ENCODE results near the gene ZNF331. TPM values are rescaled to one million over a fixed set of nuclear protein-coding genes. Genes with fewer than 3 reads are reported as not detected.

ZNF331 gene
- total RNA-seq, 1 experiment from 2014 or later, result 57.2 TPM

DNA sequence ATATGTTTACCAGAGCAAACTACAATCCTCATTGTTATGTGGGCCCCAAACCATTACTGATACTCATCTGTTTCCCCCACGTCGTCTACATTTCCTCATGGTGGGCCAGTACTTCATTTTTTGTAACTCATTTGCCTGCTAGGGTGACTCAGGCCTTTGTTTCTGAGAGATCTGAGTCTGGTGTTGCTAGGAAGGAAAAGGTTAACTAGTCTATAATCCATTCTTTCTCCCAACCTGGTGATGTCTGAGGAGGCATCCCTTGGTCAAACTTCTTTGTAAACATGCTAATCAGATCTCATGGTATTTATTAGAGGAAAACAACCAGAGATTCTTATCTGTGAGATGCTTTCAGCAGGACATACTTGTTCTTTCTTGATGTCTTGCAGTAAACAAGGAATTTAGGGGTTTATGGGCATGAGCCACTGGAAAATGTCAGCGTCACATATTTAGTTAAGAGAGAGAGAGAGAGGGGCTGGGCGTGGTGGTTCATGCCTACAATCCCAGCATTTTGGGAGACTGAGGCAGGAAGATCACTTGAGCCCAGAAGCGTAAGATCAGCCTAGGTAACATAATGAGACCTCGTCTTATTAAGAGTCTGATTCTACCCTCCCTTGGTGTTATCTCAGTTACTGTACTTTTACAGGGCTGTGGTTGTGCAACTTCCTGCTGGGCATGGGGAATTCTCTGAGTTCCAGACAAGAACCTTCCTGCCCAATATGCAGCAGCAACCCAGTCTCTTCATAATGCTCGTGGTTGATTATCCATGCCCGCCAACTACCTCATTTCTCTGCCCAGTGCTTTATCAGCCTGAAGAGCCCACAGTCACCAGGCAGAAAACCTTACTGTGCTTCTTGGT lies 84.2 kb downstream of the ZNF331 start:
- H3K56ac ChIP-seq (ENCODE audit: insufficient read length, low read depth, low read length), result no peak overlapping the region
- no peak overlapping the region for H4K91ac ChIP-seq (ENCODE audit: insufficient read length, low read depth, low read length)
- no peak overlapping the region for H2AFZ ChIP-seq (ENCODE audit: low read length)
- H3K4me3 Mint-ChIP-seq, result no peak overlapping the region
- H3K4ac ChIP-seq (ENCODE audit: low read depth, low read length), result no peak overlapping the region
- no peaks in the 10 kb centered on the region for H3K36me3 Mint-ChIP-seq (ENCODE audit: insufficient read depth in 1 of 3, low read depth in 3 of 3)
- no peaks in the 10 kb centered on the region for H3K23me2 ChIP-seq (ENCODE audit: insufficient read length, low read depth, low read length, poor library complexity, severe bottlenecking)
- no peak overlapping the region for H3K18ac ChIP-seq (ENCODE audit: insufficient read length, low read depth, low read length)
- H3K23ac ChIP-seq (ENCODE audit: insufficient read length, low read depth, low read length), result no peak overlapping the region
- H3K9ac ChIP-seq (ENCODE audit: extremely low read depth, insufficient read length, low read length), result no peak overlapping the region
- H2BK5ac ChIP-seq (ENCODE audit: insufficient read length, low read length), result no peak overlapping the region
- WGBS (ENCODE audit: extremely low coverage, insufficient read length, low lambda C conversion rate), result no CpG with 5 or more reads among the region's 8 CpGs
- H2BK120ac ChIP-seq (ENCODE audit: low read depth, low read length, poor library complexity, severe bottlenecking), result no peak overlapping the region
- no peaks in the 10 kb centered on the region for H3K9me3 Mint-ChIP-seq
- H3K4me1 Mint-ChIP-seq, result peaks cover 9 to 16% of the 10 kb centered on the region in 2 experiments
- H3K27ac Mint-ChIP-seq, result peak overlapping the region in 2 of 3 experiments; percentile 31 to 42; a peak in 4 of 7 replicates
- H3K27me3 ChIP-seq (ENCODE audit: insufficient read depth, low read length), result no peaks in the 10 kb centered on the region
- H3K79me1 ChIP-seq (ENCODE audit: insufficient read depth, low read depth, low read length, poor library complexity, severe bottlenecking), result no peaks in the 10 kb centered on the region
- H2BK20ac ChIP-seq (ENCODE audit: low read depth, low read length, poor library complexity, severe bottlenecking), result no peak overlapping the region
- TF ChIP-seq, protein P1, sequence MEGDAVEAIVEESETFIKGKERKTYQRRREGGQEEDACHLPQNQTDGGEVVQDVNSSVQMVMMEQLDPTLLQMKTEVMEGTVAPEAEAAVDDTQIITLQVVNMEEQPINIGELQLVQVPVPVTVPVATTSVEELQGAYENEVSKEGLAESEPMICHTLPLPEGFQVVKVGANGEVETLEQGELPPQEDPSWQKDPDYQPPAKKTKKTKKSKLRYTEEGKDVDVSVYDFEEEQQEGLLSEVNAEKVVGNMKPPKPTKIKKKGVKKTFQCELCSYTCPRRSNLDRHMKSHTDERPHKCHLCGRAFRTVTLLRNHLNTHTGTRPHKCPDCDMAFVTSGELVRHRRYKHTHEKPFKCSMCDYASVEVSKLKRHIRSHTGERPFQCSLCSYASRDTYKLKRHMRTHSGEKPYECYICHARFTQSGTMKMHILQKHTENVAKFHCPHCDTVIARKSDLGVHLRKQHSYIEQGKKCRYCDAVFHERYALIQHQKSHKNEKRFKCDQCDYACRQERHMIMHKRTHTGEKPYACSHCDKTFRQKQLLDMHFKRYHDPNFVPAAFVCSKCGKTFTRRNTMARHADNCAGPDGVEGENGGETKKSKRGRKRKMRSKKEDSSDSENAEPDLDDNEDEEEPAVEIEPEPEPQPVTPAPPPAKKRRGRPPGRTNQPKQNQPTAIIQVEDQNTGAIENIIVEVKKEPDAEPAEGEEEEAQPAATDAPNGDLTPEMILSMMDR (conservative IDR thresholded peaks at IDR 0.05), result no peak
- no peak overlapping the region for H3T11ph ChIP-seq (ENCODE audit: low read length)
- H2BK15ac ChIP-seq (ENCODE audit: low read depth, low read length), result no peak overlapping the region
- no peaks in the 10 kb centered on the region for H3K79me2 ChIP-seq (ENCODE audit: insufficient read depth, low read length)
- no peaks in the 10 kb centered on the region for H3K9me3 ChIP-seq (ENCODE audit: control insufficient read depth, low read depth, low read length)
- no peak overlapping the region for H3K4me2 ChIP-seq (ENCODE audit: insufficient read depth, insufficient read length, low read length)
- H4K5ac ChIP-seq (ENCODE audit: insufficient read length, low read depth, low read length), result no peak overlapping the region
- no peak overlapping the region for H4K8ac ChIP-seq (replicated peaks; ENCODE audit: insufficient read length, low read depth, low read length)
- no peak overlapping the region for H2AK5ac ChIP-seq (ENCODE audit: insufficient read length, low read length)
- no peaks in the 10 kb centered on the region for H3K27me3 Mint-ChIP-seq (ENCODE audit: low read depth)
- DNase-seq, result no peak
- H4K20me1 ChIP-seq (ENCODE audit: control insufficient read depth, insufficient read depth, insufficient read length), result no peaks in the 10 kb centered on the region
- H2BK12ac ChIP-seq (ENCODE audit: insufficient read length, low read depth, low read length), result no peak overlapping the region
- no peak overlapping the region for H3K14ac ChIP-seq (ENCODE audit: insufficient read depth, low read length)
- H3K4me1 ChIP-seq (ENCODE audit: insufficient read depth, low read length), result no peaks in the 10 kb centered on the region
- H3K27ac ChIP-seq (ENCODE audit: insufficient read length, low read depth, low read length), result no peak overlapping the region

Measured in H9 (cell line).